ENCODE measurements around the gene TELO2.

Gene TELO2

GRCh38 chr16:1498899-1499676 is 5.9 kb downstream of the TELO2 start:
- no peaks in the 10 kb centered on the region for H3K79me2 ChIP-seq (ENCODE audit: insufficient read depth, low read length)
- no peak overlapping the region for H2AFZ ChIP-seq (ENCODE audit: low read length)
- H3K4me1 ChIP-seq (ENCODE audit: insufficient read depth, low read length, severe bottlenecking): peaks cover 8% of the 10 kb centered on the region
- H3K27ac ChIP-seq (ENCODE audit: low read depth, low read length, poor library complexity, severe bottlenecking): no peak overlapping the region
- H3K4me3 ChIP-seq (ENCODE audit: low read depth, low read length, poor library complexity, severe bottlenecking): no peak overlapping the region
- no peaks in the 10 kb centered on the region for H3K9me2 ChIP-seq (ENCODE audit: low read depth, low read length)
- no peak overlapping the region for H3K4me2 ChIP-seq (ENCODE audit: low read length)
- no peaks in the 10 kb centered on the region for H3K27me3 ChIP-seq (ENCODE audit: insufficient read depth, low read length)
- H3K9me3 ChIP-seq (ENCODE audit: low read length): no peaks in the 10 kb centered on the region
- H3K9ac ChIP-seq (ENCODE audit: low read length): no peak overlapping the region
- H3F3A ChIP-seq (ENCODE audit: insufficient read depth, low read length): no peaks in the 10 kb centered on the region
- H4K20me1 ChIP-seq (ENCODE audit: insufficient read depth, low read length): no peaks in the 10 kb centered on the region
- TF ChIP-seq EZH2 (IDR thresholded peaks at IDR 0.05; ENCODE audit: borderline replicate concordance, low read length): no peak
- TF ChIP-seq CTCF (IDR thresholded peaks at IDR 0.05; ENCODE audit: low read length): no peak
- H3K36me3 ChIP-seq (ENCODE audit: insufficient read depth, low read length): peaks cover 69% of the 10 kb centered on the region

- no peaks in the 10 kb centered on the region for H3K9me2 ChIP-seq (ENCODE audit: low read depth, low read length)
- no peak overlapping the region for H2AFZ ChIP-seq (ENCODE audit: low read length)
- H3K79me2 ChIP-seq (ENCODE audit: insufficient read depth, low read length): no peaks in the 10 kb centered on the region
- H3K27me3 ChIP-seq (ENCODE audit: insufficient read depth, low read length): no peaks in the 10 kb centered on the region
- no peak overlapping the region for H3K4me2 ChIP-seq (ENCODE audit: low read length)
- H3K4me3 ChIP-seq (ENCODE audit: low read depth, low read length, poor library complexity, severe bottlenecking): no peak overlapping the region
- H3K4me1 ChIP-seq (ENCODE audit: insufficient read depth, low read length, severe bottlenecking): no peaks in the 10 kb centered on the region
- no peaks in the 10 kb centered on the region for H4K20me1 ChIP-seq (ENCODE audit: insufficient read depth, low read length)
- TF ChIP-seq CTCF (IDR thresholded peaks at IDR 0.05; ENCODE audit: low read length) (no peak), EZH2 (IDR thresholded peaks at IDR 0.05; ENCODE audit: borderline replicate concordance, low read length) (no peak)
- no peak overlapping the region for H3K27ac ChIP-seq (ENCODE audit: low read depth, low read length, poor library complexity, severe bottlenecking)
- peaks cover 63% of the 10 kb centered on the region for H3K36me3 ChIP-seq (ENCODE audit: insufficient read depth, low read length)
- H3K9me3 ChIP-seq (ENCODE audit: low read length): no peaks in the 10 kb centered on the region
- H3F3A ChIP-seq (ENCODE audit: insufficient read depth, low read length): no peaks in the 10 kb centered on the region
- no peak overlapping the region for H3K9ac ChIP-seq (ENCODE audit: low read length)
Measured at GRCh38 chr16:1499756-1500464, 6.8 kb downstream of the TELO2 start.

- H3K36me3 ChIP-seq (ENCODE audit: insufficient read depth, low read length): peaks cover 59% of the 10 kb centered on the region
Measured at GRCh38 chr16:1500465-1501150, 7.4 kb downstream of the TELO2 start.

More at GRCh38 chr16:1500465-1501150, 7.4 kb downstream of the TELO2 start:
- Histone ChIP-seq H2AFZ (ENCODE audit: low read length) (no peak overlapping the region), H3K4me2 (ENCODE audit: low read length) (no peak overlapping the region), H3K4me1 (ENCODE audit: insufficient read depth, low read length, severe bottlenecking) (no peaks in the 10 kb centered on the region), H3K4me3 (ENCODE audit: low read depth, low read length, poor library complexity, severe bottlenecking) (no peak overlapping the region), H3K79me2 (ENCODE audit: insufficient read depth, low read length) (no peaks in the 10 kb centered on the region), H3K9me3 (ENCODE audit: low read length) (no peaks in the 10 kb centered on the region), H3F3A (ENCODE audit: insufficient read depth, low read length) (no peaks in the 10 kb centered on the region), H4K20me1 (ENCODE audit: insufficient read depth, low read length) (no peaks in the 10 kb centered on the region), H3K27ac (ENCODE audit: low read depth, low read length, poor library complexity, severe bottlenecking) (no peak overlapping the region), H3K9me2 (ENCODE audit: low read depth, low read length) (no peaks in the 10 kb centered on the region), H3K27me3 (ENCODE audit: insufficient read depth, low read length) (no peaks in the 10 kb centered on the region), H3K9ac (ENCODE audit: low read length) (no peak overlapping the region)
- no peak for TF ChIP-seq EZH2 (IDR thresholded peaks at IDR 0.05; ENCODE audit: borderline replicate concordance, low read length)
- TF ChIP-seq CTCF (IDR thresholded peaks at IDR 0.05; ENCODE audit: low read length): no peak
